ENCODE data around the gene SH3PXD2B. TPM values are rescaled to one million over a fixed set of nuclear protein-coding genes. Genes with fewer than 3 reads are reported as not detected.
"Not testable (repeated sequence)": the region's sequence is repeated elsewhere in the genome, so short reads cannot be mapped to it uniquely, and the experiment has no call there.

SH3PXD2B gene
- total RNA-seq, 1 donor from 2014 or later, result 30.9 TPM

DNA sequence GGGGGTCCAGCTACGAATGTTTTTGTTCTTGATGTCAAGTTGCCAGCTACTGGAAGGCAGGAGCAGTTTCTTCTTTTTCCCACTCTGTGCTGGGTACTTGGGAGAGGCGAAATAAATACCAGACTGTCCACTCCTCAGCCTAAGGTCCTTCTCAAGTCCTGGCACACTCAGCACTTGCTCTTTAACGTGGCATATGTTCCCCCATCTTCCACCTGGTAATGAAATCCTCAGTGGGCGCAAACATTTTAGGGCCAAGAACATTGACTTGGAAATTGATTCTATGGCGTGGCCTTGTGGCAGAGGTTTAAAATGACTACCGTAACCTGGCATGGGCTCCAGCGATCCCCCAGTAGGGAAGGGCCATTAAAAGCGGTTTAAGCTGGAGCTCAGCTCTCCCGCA is 119.7 kb downstream of the SH3PXD2B start:
- no peaks in the 10 kb centered on the region for H3K9me3 ChIP-seq
- H3K4me3 ChIP-seq, result no peak overlapping the region
- DNase-seq (ENCODE audit: extremely low spot score in 2 of 2), result no peak
- H3K27ac ChIP-seq, result no peak overlapping the region
- H3K27me3 ChIP-seq, result no peaks in the 10 kb centered on the region
- peaks cover 6% of the 10 kb centered on the region for H3K4me1 ChIP-seq
- TF ChIP-seq, protein P1, sequence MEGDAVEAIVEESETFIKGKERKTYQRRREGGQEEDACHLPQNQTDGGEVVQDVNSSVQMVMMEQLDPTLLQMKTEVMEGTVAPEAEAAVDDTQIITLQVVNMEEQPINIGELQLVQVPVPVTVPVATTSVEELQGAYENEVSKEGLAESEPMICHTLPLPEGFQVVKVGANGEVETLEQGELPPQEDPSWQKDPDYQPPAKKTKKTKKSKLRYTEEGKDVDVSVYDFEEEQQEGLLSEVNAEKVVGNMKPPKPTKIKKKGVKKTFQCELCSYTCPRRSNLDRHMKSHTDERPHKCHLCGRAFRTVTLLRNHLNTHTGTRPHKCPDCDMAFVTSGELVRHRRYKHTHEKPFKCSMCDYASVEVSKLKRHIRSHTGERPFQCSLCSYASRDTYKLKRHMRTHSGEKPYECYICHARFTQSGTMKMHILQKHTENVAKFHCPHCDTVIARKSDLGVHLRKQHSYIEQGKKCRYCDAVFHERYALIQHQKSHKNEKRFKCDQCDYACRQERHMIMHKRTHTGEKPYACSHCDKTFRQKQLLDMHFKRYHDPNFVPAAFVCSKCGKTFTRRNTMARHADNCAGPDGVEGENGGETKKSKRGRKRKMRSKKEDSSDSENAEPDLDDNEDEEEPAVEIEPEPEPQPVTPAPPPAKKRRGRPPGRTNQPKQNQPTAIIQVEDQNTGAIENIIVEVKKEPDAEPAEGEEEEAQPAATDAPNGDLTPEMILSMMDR (IDR thresholded peaks at IDR 0.05), result no peak
- TF ChIP-seq POLR2A (IDR thresholded peaks at IDR 0.05) (no peak), POLR2AphosphoS5 (IDR thresholded peaks at IDR 0.05; ENCODE audit: insufficient read depth in 1 of 2, low read depth in 1 of 2) (no peak)
- peaks cover 0 to 28% of the 10 kb centered on the region in 2 donors for H3K36me3 ChIP-seq
- intact Hi-C loops (cut with DNase I), result no loop called here

DNA sequence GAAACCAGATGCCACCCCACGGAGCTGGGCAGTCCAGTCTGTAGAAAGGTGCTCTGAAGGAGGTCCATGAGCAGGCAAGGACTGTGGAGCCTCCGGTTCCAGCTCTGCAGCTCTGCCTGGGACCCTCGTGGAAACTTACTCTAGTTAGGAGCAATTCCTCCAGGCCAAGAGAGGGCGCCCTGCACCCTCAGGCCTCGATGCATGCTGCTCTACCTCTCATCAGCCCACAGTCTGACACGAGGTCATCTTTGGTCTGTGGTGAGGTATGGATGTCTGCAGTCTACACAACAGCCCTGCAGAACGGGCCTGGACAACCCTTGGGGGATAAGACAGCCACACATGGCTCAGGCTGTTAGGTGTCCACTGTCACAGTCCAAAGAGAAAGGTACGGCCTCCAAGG is 120.1 kb downstream of the SH3PXD2B start:
- Histone ChIP-seq H3K27ac (no peak overlapping the region), H3K36me3 (peaks cover 0 to 25% of the 10 kb centered on the region in 2 donors), H3K9me3 (no peaks in the 10 kb centered on the region), H3K27me3 (no peaks in the 10 kb centered on the region), H3K4me1 (peaks cover 6% of the 10 kb centered on the region), H3K4me3 (no peak overlapping the region)
- intact Hi-C loops (cut with DNase I), result no loop called here
- DNase-seq (ENCODE audit: extremely low spot score in 2 of 2), result no peak
- TF ChIP-seq, protein P1 (IDR thresholded peaks at IDR 0.05), result no peak
- TF ChIP-seq POLR2A (IDR thresholded peaks at IDR 0.05) (no peak), POLR2AphosphoS5 (IDR thresholded peaks at IDR 0.05; ENCODE audit: insufficient read depth in 1 of 2, low read depth in 1 of 2) (peak in 1 of 2 donors; percentile 25)

DNA sequence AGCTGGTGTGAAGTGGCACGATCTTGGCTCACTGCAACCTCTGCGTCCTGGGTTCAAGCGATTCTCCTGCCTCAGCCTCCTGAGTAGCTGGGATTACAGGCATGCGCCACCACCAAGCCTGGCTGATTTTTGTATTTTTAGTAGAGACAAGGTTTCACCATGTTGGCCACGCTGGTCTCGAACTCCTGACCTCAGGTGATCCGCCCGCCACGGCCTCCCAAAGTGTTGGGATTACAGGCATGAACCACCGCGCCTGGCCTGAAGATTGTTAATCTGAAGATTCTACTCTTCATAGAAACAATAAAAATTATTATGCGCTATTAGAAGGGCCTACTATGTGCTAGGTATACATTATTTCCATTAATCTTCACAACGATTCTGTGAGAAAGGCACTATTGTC is 127.4 kb downstream of the SH3PXD2B start:
- H3K4me3 ChIP-seq; H3K4me1 ChIP-seq; H3K36me3 ChIP-seq; H3K9me3 ChIP-seq; H3K27ac ChIP-seq; H3K27me3 ChIP-seq; intact Hi-C loops (cut with DNase I); DNase-seq (ENCODE audit: extremely low spot score in 2 of 2): not testable (repeated sequence)

DNA sequence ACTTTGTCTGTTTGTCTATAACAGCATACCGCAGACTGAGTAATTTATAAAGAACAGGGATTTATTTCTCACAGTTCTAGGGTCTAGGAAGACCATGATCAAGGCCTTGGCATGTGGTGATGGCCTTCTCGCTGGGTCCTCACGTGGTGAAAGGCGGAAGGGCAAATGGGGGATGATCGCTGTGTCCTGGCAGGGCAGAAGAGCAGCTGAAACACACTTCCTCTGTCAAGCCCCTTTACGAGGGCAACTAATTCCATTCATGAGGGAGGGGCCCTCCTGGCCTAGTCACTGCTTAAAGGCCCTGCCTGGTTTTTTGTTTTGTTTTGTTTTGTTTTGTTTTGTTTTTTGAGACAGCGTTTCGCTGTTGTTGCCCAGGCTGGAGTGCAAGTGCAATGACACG is 128.9 kb downstream of the SH3PXD2B start:
- intact Hi-C loops (cut with DNase I), result no loop called here
- Histone ChIP-seq H3K27me3 (no peaks in the 10 kb centered on the region), H3K27ac (no peak overlapping the region), H3K4me1 (no peaks in the 10 kb centered on the region), H3K36me3 (no peaks in the 10 kb centered on the region), H3K4me3 (no peak overlapping the region), H3K9me3 (no peaks in the 10 kb centered on the region)
- no peak for TF ChIP-seq POLR2AphosphoS5 (IDR thresholded peaks at IDR 0.05; ENCODE audit: insufficient read depth in 1 of 2, low read depth in 1 of 2)
- TF ChIP-seq, protein P1 (IDR thresholded peaks at IDR 0.05), result no peak
- no peak for TF ChIP-seq POLR2A (IDR thresholded peaks at IDR 0.05)
- DNase-seq (ENCODE audit: extremely low spot score in 2 of 2), result no peak

DNA sequence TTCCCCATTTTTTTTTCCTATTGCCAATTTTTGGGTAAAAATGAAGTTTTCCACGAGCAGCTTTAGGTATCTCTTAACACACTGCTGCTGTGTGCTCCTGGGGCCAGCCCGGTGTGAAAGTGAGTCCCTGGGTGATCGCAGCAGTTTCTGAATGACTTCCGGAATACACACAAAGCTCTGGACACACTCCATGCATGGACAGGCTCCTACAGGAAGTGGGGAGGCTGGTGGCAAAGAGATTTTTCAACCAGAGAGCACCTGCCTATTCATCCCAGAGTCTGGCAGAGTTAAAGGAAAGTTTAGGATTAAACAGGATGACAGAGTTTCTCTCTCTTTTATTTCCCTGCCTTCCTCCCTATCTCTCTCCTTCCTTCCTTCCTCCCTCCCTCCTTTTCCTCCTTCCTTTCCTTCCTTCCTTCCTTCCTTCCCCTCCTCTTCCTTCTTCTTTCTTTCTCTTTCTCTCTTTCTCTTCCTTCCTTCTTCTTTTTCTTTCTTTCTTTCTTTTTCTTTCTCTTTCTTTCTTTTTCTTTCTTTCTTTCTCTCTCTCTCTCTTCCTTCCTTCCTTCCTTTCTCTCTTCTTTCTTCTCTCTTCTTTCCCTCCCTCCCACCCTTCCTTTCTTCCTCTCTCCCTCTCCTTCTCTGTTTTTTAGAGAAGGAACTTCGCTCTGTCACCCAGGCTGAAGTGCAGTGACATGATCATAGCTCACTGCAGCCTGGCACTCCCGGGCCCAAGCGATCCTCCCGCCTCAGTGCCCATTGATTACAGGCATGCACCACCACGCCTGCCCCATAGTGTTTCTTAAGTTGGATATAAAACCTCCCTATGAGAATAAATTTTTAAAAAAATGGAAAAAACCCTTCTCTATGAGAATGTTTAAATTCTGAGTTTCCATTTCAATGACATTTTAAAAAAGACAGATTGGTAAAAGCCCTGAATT is 132.0 kb downstream of the SH3PXD2B start:
- intact Hi-C loops (cut with DNase I), result no loop called here
- H3K27ac ChIP-seq, result no peak overlapping the region
- no peak overlapping the region for H3K4me3 ChIP-seq
- H3K9me3 ChIP-seq, result no peaks in the 10 kb centered on the region
- no peaks in the 10 kb centered on the region for H3K36me3 ChIP-seq
- no peak for TF ChIP-seq POLR2AphosphoS5 (IDR thresholded peaks at IDR 0.05; ENCODE audit: insufficient read depth in 1 of 2, low read depth in 1 of 2)
- TF ChIP-seq, protein P1 (IDR thresholded peaks at IDR 0.05), result no peak
- TF ChIP-seq POLR2A (IDR thresholded peaks at IDR 0.05), result no peak
- H3K4me1 ChIP-seq, result no peaks in the 10 kb centered on the region
- DNase-seq (ENCODE audit: extremely low spot score in 2 of 2), result no peak
- H3K27me3 ChIP-seq, result no peaks in the 10 kb centered on the region

Data from vagina (tissue), 2 donors.